ENCODE measurements around the gene SPRED1. TPM values are rescaled to one million over a fixed set of nuclear protein-coding genes. Genes with fewer than 3 reads are reported as not detected.

Gene SPRED1
- total RNA-seq, 1 donor from 2014 or later, result 62.1 TPM

- H3K27me3 ChIP-seq, result no peaks in the 10 kb centered on the region
- H3K9me3 ChIP-seq, result no peaks in the 10 kb centered on the region
- no peak for TF ChIP-seq CTCF (IDR thresholded peaks at IDR 0.05)
- intact Hi-C loops (cut with DNase I), result no loop called here
- no peak overlapping the region for H3K27ac ChIP-seq
- DNase-seq (no peak), ATAC-seq (no peak)
- H3K36me3 ChIP-seq, result no peaks in the 10 kb centered on the region
- no peaks in the 10 kb centered on the region for H3K4me1 ChIP-seq
- no peak overlapping the region for H3K4me3 ChIP-seq
Measured at GRCh38 chr15:38362355-38362754, 109.7 kb downstream of the SPRED1 start.

- Histone ChIP-seq H3K27ac (no peak overlapping the region), H3K4me3 (no peak overlapping the region), H3K4me1 (no peaks in the 10 kb centered on the region), H3K9me3 (no peaks in the 10 kb centered on the region), H3K36me3 (no peaks in the 10 kb centered on the region), H3K27me3 (no peaks in the 10 kb centered on the region)
- DNase-seq (no peak), ATAC-seq (no peak)
- intact Hi-C loops (cut with DNase I), result no loop called here
- TF ChIP-seq CTCF (IDR thresholded peaks at IDR 0.05), result no peak
Measured at GRCh38 chr15:38367476-38367875, 114.8 kb downstream of the SPRED1 start.

GRCh38 chr15:38369936-38370478, 117.4 kb downstream of the SPRED1 start:
- DNase-seq (no peak), ATAC-seq (no peak)
- H3K27me3 ChIP-seq, result no peaks in the 10 kb centered on the region
- intact Hi-C loops (cut with DNase I), result no loop called here
- no peak overlapping the region for H3K4me3 ChIP-seq
- H3K36me3 ChIP-seq, result no peaks in the 10 kb centered on the region
- TF ChIP-seq CTCF (IDR thresholded peaks at IDR 0.05), result no peak
- no peaks in the 10 kb centered on the region for H3K4me1 ChIP-seq
- no peak overlapping the region for H3K27ac ChIP-seq
- H3K9me3 ChIP-seq, result no peaks in the 10 kb centered on the region

- TF ChIP-seq CTCF (IDR thresholded peaks at IDR 0.05), result no peak
- Histone ChIP-seq H3K27ac (no peak overlapping the region), H3K9me3 (no peaks in the 10 kb centered on the region), H3K4me1 (peaks cover 8% of the 10 kb centered on the region), H3K4me3 (no peak overlapping the region), H3K27me3 (no peaks in the 10 kb centered on the region), H3K36me3 (no peaks in the 10 kb centered on the region)
- ATAC-seq (no peak), DNase-seq (no peak)
- intact Hi-C loops (cut with DNase I), result no loop called here
Measured at GRCh38 chr15:38373016-38373415, 120.4 kb downstream of the SPRED1 start.

GRCh38 chr15:38374029-38374428, 121.4 kb downstream of the SPRED1 start:
- H3K27me3 ChIP-seq, result no peaks in the 10 kb centered on the region
- ATAC-seq, result no peak
- intact Hi-C loops (cut with DNase I), result no loop called here
- no peaks in the 10 kb centered on the region for H3K9me3 ChIP-seq
- TF ChIP-seq CTCF (IDR thresholded peaks at IDR 0.05), result no peak
- peaks cover 16% of the 10 kb centered on the region for H3K4me1 ChIP-seq
- no peak for DNase-seq
- H3K27ac ChIP-seq, result no peak overlapping the region
- no peaks in the 10 kb centered on the region for H3K36me3 ChIP-seq
- H3K4me3 ChIP-seq, result no peak overlapping the region

- H3K9me3 ChIP-seq, result no peaks in the 10 kb centered on the region
- intact Hi-C loops (cut with DNase I), result no loop called here
- DNase-seq, result no peak
- H3K4me3 ChIP-seq, result no peak overlapping the region
- no peak overlapping the region for H3K27ac ChIP-seq
- peaks cover 16% of the 10 kb centered on the region for H3K4me1 ChIP-seq
- TF ChIP-seq CTCF (IDR thresholded peaks at IDR 0.05), result no peak
- no peaks in the 10 kb centered on the region for H3K36me3 ChIP-seq
- peak; percentile 45 for ATAC-seq
- H3K27me3 ChIP-seq, result no peaks in the 10 kb centered on the region
Measured at GRCh38 chr15:38374556-38374955, 121.9 kb downstream of the SPRED1 start.

Measured in upper lobe of right lung (tissue), 1 donor.